Vagina (tissue), 2 donors: ENCODE measurements around the gene SRD5A1. TPM values are rescaled to one million over a fixed set of nuclear protein-coding genes. Genes with fewer than 3 reads are reported as not detected.

Experiments used
- DNase-seq, 2 donors: peaks; one replicate each; pipeline ENCODE4 v3.0.0-alpha.2; 2017; ENCODE audit errors: extremely low spot score in 2 of 2
- H3K27ac ChIP-seq: fragments of 200-600 bp; sonication (generic); one replicate; pipeline ENCODE4 v1.5.1; 2019
- H3K27me3 ChIP-seq: fragments of 200-600 bp; sonication (generic); one replicate; pipeline ENCODE4 v1.5.1; 2019
- H3K36me3 ChIP-seq, 2 donors: fragments of 200-600 bp; sonication (generic); one replicate each; pipeline ENCODE4 v1.5.1; 2017 to 2019
- H3K4me1 ChIP-seq: fragments of 200-600 bp; sonication (generic); one replicate; pipeline ENCODE4 v1.5.1; 2019
- H3K4me3 ChIP-seq, 2 donors: fragments of 200-600 bp; sonication (generic); 1 replicate in 1 of 2; 2 replicates in 1 of 2; pipeline ENCODE4 v1.5.1; 2016 to 2019
- H3K9me3 ChIP-seq: fragments of 200-600 bp; sonication (generic); one replicate; pipeline ENCODE4 v1.5.1; 2019
- POLR2A ChIP-seq, 2 donors: fragments of 450-650 bp; IDR thresholded peaks; one replicate each; pipeline ENCODE4 v1.6.1; 2017; ENCODE audit warnings: antibody characterized with exemption in 2 of 2, mild to moderate bottlenecking in 2 of 2, moderate library complexity in 2 of 2
- POLR2AphosphoS5 ChIP-seq, 2 donors: sonication (generic); formaldehyde crosslinking; IDR thresholded peaks; one replicate each; pipeline ENCODE4 v1.9.0; 2017; ENCODE audit warnings: antibody characterized with exemption in 2 of 2, mild to moderate bottlenecking in 2 of 2, low read depth in 1 of 2; ENCODE audit not compliant: insufficient read depth in 1 of 2
- intact Hi-C: fragments of 100-400 bp; cut with DNase I; formaldehyde crosslinking; loops from one replicate; pipeline ENCODE4 v1.15.1; 2023
- total RNA-seq: library from RNA; depleted of rRNA; stranded (reverse); fragments of >200 nt; gene quantifications from one replicate; pipeline ENCODE4 v1.2.3, GENCODE V29; 2016
- TF ChIP-seq, protein P1 (sequence below), 3 experiments: fragments of 450-650 bp in 2 of 3; fragments of 200-600 bp in 1 of 3; sonication (generic) in 1 of 3; IDR thresholded peaks; one replicate each; pipeline ENCODE4 v1.5.1; 2017 to 2019; ENCODE audit warnings: antibody characterized with exemption in 3 of 3, mild to moderate bottlenecking in 2 of 3, moderate library complexity in 2 of 3

SRD5A1 gene
- total RNA-seq, 1 donor from 2014 or later: 45.4 TPM

DNA sequence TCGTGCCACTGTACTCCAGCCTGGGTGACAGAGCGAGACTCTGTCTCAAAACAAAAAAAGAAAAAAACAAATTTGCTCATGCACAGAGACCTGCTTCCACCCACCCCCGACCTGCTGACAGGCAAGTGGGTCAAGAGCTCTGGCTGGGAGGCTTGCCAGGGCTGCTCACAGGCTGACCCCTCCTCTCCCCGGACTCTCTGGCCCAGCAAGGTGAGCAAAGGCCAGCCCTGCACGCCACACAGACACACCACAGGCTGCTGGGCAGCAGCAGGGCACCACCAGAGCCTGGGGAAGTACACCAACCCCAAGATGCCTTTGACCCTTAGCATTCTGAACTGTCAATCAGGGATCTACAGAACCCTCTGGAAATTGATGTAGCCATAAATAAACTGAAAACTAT, 29.6 kb upstream of the SRD5A1 start:
- peaks cover 0 to 87% of the 10 kb centered on the region in 2 donors for H3K36me3 ChIP-seq

DNA sequence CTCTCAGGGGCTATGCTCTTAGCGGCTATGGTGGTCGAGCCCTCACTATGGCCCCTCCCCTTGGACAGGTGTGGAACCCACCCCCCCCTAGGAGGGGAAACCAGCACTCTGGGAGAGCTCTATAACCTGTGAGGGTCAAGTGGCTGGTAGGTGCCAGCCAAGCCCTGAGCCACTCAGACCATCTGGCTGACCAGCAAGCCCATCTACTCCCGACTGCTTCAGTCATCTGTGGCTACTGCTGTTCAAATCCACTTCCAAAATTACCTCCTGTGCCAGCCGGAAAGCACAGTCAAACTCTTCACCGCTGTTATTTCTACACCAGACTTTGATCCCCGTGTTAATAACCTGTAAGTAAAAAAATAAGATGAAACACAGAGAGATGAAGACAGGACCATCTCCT, 28.9 kb upstream of the SRD5A1 start:
- TF ChIP-seq, protein P1, sequence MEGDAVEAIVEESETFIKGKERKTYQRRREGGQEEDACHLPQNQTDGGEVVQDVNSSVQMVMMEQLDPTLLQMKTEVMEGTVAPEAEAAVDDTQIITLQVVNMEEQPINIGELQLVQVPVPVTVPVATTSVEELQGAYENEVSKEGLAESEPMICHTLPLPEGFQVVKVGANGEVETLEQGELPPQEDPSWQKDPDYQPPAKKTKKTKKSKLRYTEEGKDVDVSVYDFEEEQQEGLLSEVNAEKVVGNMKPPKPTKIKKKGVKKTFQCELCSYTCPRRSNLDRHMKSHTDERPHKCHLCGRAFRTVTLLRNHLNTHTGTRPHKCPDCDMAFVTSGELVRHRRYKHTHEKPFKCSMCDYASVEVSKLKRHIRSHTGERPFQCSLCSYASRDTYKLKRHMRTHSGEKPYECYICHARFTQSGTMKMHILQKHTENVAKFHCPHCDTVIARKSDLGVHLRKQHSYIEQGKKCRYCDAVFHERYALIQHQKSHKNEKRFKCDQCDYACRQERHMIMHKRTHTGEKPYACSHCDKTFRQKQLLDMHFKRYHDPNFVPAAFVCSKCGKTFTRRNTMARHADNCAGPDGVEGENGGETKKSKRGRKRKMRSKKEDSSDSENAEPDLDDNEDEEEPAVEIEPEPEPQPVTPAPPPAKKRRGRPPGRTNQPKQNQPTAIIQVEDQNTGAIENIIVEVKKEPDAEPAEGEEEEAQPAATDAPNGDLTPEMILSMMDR (IDR thresholded peaks at IDR 0.05): no peak
- TF ChIP-seq POLR2A (IDR thresholded peaks at IDR 0.05) (no peak), POLR2AphosphoS5 (IDR thresholded peaks at IDR 0.05; ENCODE audit: insufficient read depth in 1 of 2, low read depth in 1 of 2) (no peak)
- Histone ChIP-seq H3K4me1 (no peaks in the 10 kb centered on the region), H3K4me3 (no peak overlapping the region), H3K27ac (no peak overlapping the region), H3K36me3 (peaks cover 0 to 91% of the 10 kb centered on the region in 2 donors), H3K9me3 (no peaks in the 10 kb centered on the region), H3K27me3 (no peaks in the 10 kb centered on the region)
- no peak for DNase-seq
- intact Hi-C loops: no loop called here

More for the DNA sequence above, 29.6 kb upstream of the SRD5A1 start:
- Histone ChIP-seq H3K4me1 (no peaks in the 10 kb centered on the region), H3K4me3 (no peak overlapping the region), H3K9me3 (no peaks in the 10 kb centered on the region), H3K27me3 (no peaks in the 10 kb centered on the region), H3K27ac (no peak overlapping the region)
- TF ChIP-seq POLR2A (IDR thresholded peaks at IDR 0.05): no peak
- no peak for TF ChIP-seq POLR2AphosphoS5 (IDR thresholded peaks at IDR 0.05; ENCODE audit: insufficient read depth in 1 of 2, low read depth in 1 of 2)
- TF ChIP-seq, protein P1 (IDR thresholded peaks at IDR 0.05): no peak
- no peak for DNase-seq
- intact Hi-C loops: no loop called here

DNA sequence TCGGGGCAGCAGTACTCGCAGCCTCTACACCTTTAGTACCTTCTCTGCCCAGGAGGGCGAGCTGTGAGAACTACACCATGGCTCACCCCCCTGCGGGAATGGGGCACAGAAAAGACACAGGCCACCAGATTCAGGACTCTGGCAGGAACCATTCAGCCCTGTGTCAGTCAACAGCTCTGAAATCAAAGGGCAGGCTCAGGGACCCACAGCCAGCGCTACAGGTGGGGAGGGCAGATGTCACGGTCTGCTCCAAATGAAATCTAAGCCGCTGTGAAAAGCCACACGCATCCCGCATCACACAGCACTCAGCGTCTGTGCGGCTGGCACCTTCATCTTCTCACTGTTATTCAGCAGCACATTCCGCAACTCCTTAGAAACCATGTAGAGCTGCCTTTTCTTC, 28.3 kb upstream of the SRD5A1 start:
- TF ChIP-seq POLR2AphosphoS5 (IDR thresholded peaks at IDR 0.05; ENCODE audit: insufficient read depth in 1 of 2, low read depth in 1 of 2): no peak
- no peak for DNase-seq
- no peaks in the 10 kb centered on the region for H3K9me3 ChIP-seq
- no peak overlapping the region for H3K27ac ChIP-seq
- H3K36me3 ChIP-seq: peaks cover 0 to 92% of the 10 kb centered on the region in 2 donors
- no peaks in the 10 kb centered on the region for H3K27me3 ChIP-seq
- H3K4me1 ChIP-seq: no peaks in the 10 kb centered on the region
- intact Hi-C loops: no loop called here
- H3K4me3 ChIP-seq: no peak overlapping the region

DNA sequence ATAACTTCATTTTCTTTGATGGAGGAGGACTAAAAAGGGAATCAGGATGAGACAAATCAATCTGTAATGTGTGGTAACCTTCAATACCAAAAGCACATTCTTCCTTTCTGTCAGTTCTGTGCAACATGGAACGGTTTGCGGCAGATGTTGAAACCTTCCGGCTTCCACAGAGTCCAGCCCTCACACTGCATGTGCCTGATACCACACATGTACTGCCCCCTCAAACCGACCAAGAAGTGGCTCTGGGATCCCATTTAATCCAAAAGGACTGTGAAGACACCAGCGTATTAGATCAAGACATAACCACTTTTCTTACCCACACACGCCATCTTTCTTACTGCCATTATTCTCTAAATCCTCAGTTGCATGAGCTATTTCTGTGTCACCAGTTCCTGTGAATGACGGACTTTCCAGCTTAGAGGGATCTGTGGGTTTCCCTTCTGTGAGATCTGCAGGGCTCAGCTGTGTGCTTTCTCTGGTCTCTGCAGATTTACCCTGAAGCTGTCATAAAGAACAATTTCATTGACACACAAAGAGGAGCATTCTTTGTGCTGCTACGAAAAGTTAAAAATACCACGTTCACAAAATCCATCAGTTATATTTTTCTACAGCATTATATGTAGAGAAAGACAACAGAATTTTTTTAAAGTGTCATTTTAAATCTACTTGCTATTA, 26.2 kb upstream of the SRD5A1 start:
- intact Hi-C loops: no loop called here
- Histone ChIP-seq H3K9me3 (no peaks in the 10 kb centered on the region), H3K4me3 (no peak overlapping the region), H3K27ac (no peak overlapping the region), H3K27me3 (no peaks in the 10 kb centered on the region), H3K4me1 (no peaks in the 10 kb centered on the region), H3K36me3 (peaks cover 0 to 91% of the 10 kb centered on the region in 2 donors)
- TF ChIP-seq POLR2AphosphoS5 (IDR thresholded peaks at IDR 0.05; ENCODE audit: insufficient read depth in 1 of 2, low read depth in 1 of 2): no peak
- TF ChIP-seq POLR2A (IDR thresholded peaks at IDR 0.05): no peak
- TF ChIP-seq, protein P1 (IDR thresholded peaks at IDR 0.05): no peak
- no peak for DNase-seq

DNA sequence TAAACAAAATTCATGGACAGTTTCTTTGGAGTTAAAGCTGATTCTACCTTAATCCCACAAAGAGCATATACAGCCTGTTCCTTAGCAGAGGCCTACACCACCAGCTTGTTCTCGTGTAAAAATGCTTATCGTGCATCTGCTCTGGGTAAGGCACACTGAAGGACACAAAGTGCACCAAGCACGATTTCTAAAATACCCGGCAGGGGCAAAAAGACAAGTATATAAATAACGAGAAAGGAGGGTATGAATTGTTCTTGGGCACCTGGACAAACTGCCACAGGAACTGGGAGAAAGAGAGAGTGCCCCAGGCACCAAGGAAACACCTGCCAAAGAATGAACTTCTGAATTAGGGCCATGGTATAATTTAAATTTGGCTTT, 25.7 kb upstream of the SRD5A1 start:
- TF ChIP-seq POLR2AphosphoS5 (IDR thresholded peaks at IDR 0.05; ENCODE audit: insufficient read depth in 1 of 2, low read depth in 1 of 2) (no peak), POLR2A (IDR thresholded peaks at IDR 0.05) (no peak)
- TF ChIP-seq, protein P1 (IDR thresholded peaks at IDR 0.05): no peak
- Histone ChIP-seq H3K4me3 (no peak overlapping the region), H3K27ac (no peak overlapping the region), H3K4me1 (no peaks in the 10 kb centered on the region), H3K36me3 (peaks cover 0 to 91% of the 10 kb centered on the region in 2 donors), H3K27me3 (no peaks in the 10 kb centered on the region), H3K9me3 (no peaks in the 10 kb centered on the region)
- no peak for DNase-seq
- intact Hi-C loops: no loop called here
